Measurements from ENCODE around the gene CAV2.

The CAV2 gene

GRCh38 chr7:116516324-116516723 lies 16.8 kb downstream of the CAV2 start:
- H3K18ac ChIP-seq (ENCODE audit: low read depth in 1 of 2, low read length in 2 of 2): no peak overlapping the region
- H2BK12ac ChIP-seq (ENCODE audit: low read length in 2 of 2): no peak overlapping the region
- no peak overlapping the region for H3K4me2 ChIP-seq (ENCODE audit: low read length, poor library complexity, severe bottlenecking)
- peaks cover 7% of the 10 kb centered on the region for H3K4me1 ChIP-seq (ENCODE audit: control insufficient read depth, insufficient read depth, low read depth, low read length)
- H2AFZ ChIP-seq (ENCODE audit: low read depth, low read length): no peak overlapping the region
- H3K4me3 ChIP-seq (ENCODE audit: insufficient read depth in 1 of 2, low read depth in 1 of 2, low read length in 2 of 2): no peak overlapping the region
- no peaks in the 10 kb centered on the region for H3K9me3 ChIP-seq (ENCODE audit: control insufficient read depth, low read length)
- no peaks in the 10 kb centered on the region for H3K36me3 ChIP-seq (ENCODE audit: control insufficient read depth in 1 of 2, insufficient read depth in 2 of 2, low read depth in 1 of 2, low read length in 2 of 2)
- no peak overlapping the region for H3K4ac ChIP-seq (ENCODE audit: low read depth in 1 of 2, low read length in 2 of 2)
- no peak for DNase-seq
- H3K79me1 ChIP-seq (replicated peaks; ENCODE audit: low read length, poor library complexity, severe bottlenecking): no peaks in the 10 kb centered on the region
- H2BK15ac ChIP-seq (ENCODE audit: low read depth, poor library complexity, severe bottlenecking): no peak overlapping the region
- no peak overlapping the region for H2BK120ac ChIP-seq (ENCODE audit: low read depth, low read length)
- H4K91ac ChIP-seq (ENCODE audit: low read length): no peak overlapping the region
- H3K9ac ChIP-seq (ENCODE audit: low read length): no peak overlapping the region
- H3K27ac ChIP-seq (ENCODE audit: low read length, poor library complexity, severe bottlenecking): no peak overlapping the region
- H2AK5ac ChIP-seq (ENCODE audit: low read length, severe bottlenecking): no peak overlapping the region
- H4K8ac ChIP-seq (ENCODE audit: low read length): no peak overlapping the region
- no peak overlapping the region for H2BK5ac ChIP-seq (ENCODE audit: low read depth, low read length, poor library complexity, severe bottlenecking)
- no peak overlapping the region for H3K23ac ChIP-seq (ENCODE audit: low read length in 2 of 2)
- H3K14ac ChIP-seq (ENCODE audit: low read length in 2 of 2): no peak overlapping the region
- no peaks in the 10 kb centered on the region for H3K27me3 ChIP-seq (ENCODE audit: control insufficient read depth in 1 of 2, insufficient read depth in 1 of 2, low read length in 2 of 2)

GRCh38 chr7:116517626-116518025 lies 18.1 kb downstream of the CAV2 start:
- no peaks in the 10 kb centered on the region for H3K9me3 ChIP-seq (ENCODE audit: control insufficient read depth, low read length)
- no peak overlapping the region for H2BK5ac ChIP-seq (ENCODE audit: low read depth, low read length, poor library complexity, severe bottlenecking)
- no peak overlapping the region for H3K23ac ChIP-seq (ENCODE audit: low read length in 2 of 2)
- no peak overlapping the region for H3K27ac ChIP-seq (ENCODE audit: low read length, poor library complexity, severe bottlenecking)
- no peak overlapping the region for H2BK12ac ChIP-seq (ENCODE audit: low read length in 2 of 2)
- H2AK5ac ChIP-seq (ENCODE audit: low read length, severe bottlenecking): no peak overlapping the region
- no peak overlapping the region for H3K4me3 ChIP-seq (ENCODE audit: insufficient read depth in 1 of 2, low read depth in 1 of 2, low read length in 2 of 2)
- no peak overlapping the region for H3K14ac ChIP-seq (ENCODE audit: low read length in 2 of 2)
- no peak for DNase-seq
- H4K91ac ChIP-seq (ENCODE audit: low read length): no peak overlapping the region
- H3K9ac ChIP-seq (ENCODE audit: low read length): no peak overlapping the region
- H3K4me2 ChIP-seq (ENCODE audit: low read length, poor library complexity, severe bottlenecking): no peak overlapping the region
- H2AFZ ChIP-seq (ENCODE audit: low read depth, low read length): no peak overlapping the region
- 88% methylated on average over 1 of the region's 1 CpG for WGBS
- H3K4me1 ChIP-seq (ENCODE audit: control insufficient read depth, insufficient read depth, low read depth, low read length): peaks cover 3% of the 10 kb centered on the region
- no peaks in the 10 kb centered on the region for H3K79me1 ChIP-seq (replicated peaks; ENCODE audit: low read length, poor library complexity, severe bottlenecking)
- no peak overlapping the region for H2BK15ac ChIP-seq (ENCODE audit: low read depth, poor library complexity, severe bottlenecking)
- no peaks in the 10 kb centered on the region for H3K36me3 ChIP-seq (ENCODE audit: control insufficient read depth in 1 of 2, insufficient read depth in 2 of 2, low read depth in 1 of 2, low read length in 2 of 2)
- H2BK120ac ChIP-seq (ENCODE audit: low read depth, low read length): no peak overlapping the region
- H3K27me3 ChIP-seq (ENCODE audit: control insufficient read depth in 1 of 2, insufficient read depth in 1 of 2, low read length in 2 of 2): no peaks in the 10 kb centered on the region
- H3K4ac ChIP-seq (ENCODE audit: low read depth in 1 of 2, low read length in 2 of 2): no peak overlapping the region
- no peak overlapping the region for H4K8ac ChIP-seq (ENCODE audit: low read length)
- H3K18ac ChIP-seq (ENCODE audit: low read depth in 1 of 2, low read length in 2 of 2): no peak overlapping the region

- Histone ChIP-seq H4K91ac (ENCODE audit: low read length) (no peak overlapping the region), H3K9ac (ENCODE audit: low read length) (no peak overlapping the region), H3K14ac (ENCODE audit: low read length in 2 of 2) (no peak overlapping the region), H3K4me1 (ENCODE audit: control insufficient read depth, insufficient read depth, low read depth, low read length) (peaks cover 3% of the 10 kb centered on the region), H2BK5ac (ENCODE audit: low read depth, low read length, poor library complexity, severe bottlenecking) (no peak overlapping the region), H3K4me3 (ENCODE audit: insufficient read depth in 1 of 2, low read depth in 1 of 2, low read length in 2 of 2) (no peak overlapping the region), H3K4ac (ENCODE audit: low read depth in 1 of 2, low read length in 2 of 2) (no peak overlapping the region), H2AFZ (ENCODE audit: low read depth, low read length) (no peak overlapping the region), H2BK120ac (ENCODE audit: low read depth, low read length) (no peak overlapping the region), H3K18ac (ENCODE audit: low read depth in 1 of 2, low read length in 2 of 2) (no peak overlapping the region), H3K4me2 (ENCODE audit: low read length, poor library complexity, severe bottlenecking) (no peak overlapping the region), H3K27ac (ENCODE audit: low read length, poor library complexity, severe bottlenecking) (no peak overlapping the region), H2BK15ac (ENCODE audit: low read depth, poor library complexity, severe bottlenecking) (no peak overlapping the region), H3K27me3 (ENCODE audit: control insufficient read depth in 1 of 2, insufficient read depth in 1 of 2, low read length in 2 of 2) (no peaks in the 10 kb centered on the region), H3K36me3 (ENCODE audit: control insufficient read depth in 1 of 2, insufficient read depth in 2 of 2, low read depth in 1 of 2, low read length in 2 of 2) (no peaks in the 10 kb centered on the region), H3K79me1 (replicated peaks; ENCODE audit: low read length, poor library complexity, severe bottlenecking) (no peaks in the 10 kb centered on the region), H4K8ac (ENCODE audit: low read length) (no peak overlapping the region), H2BK12ac (ENCODE audit: low read length in 2 of 2) (no peak overlapping the region), H2AK5ac (ENCODE audit: low read length, severe bottlenecking) (no peak overlapping the region), H3K23ac (ENCODE audit: low read length in 2 of 2) (no peak overlapping the region), H3K9me3 (ENCODE audit: control insufficient read depth, low read length) (no peaks in the 10 kb centered on the region)
- no peak for DNase-seq
Measured at GRCh38 chr7:116518961-116519360, 19.4 kb downstream of the CAV2 start.

- Histone ChIP-seq H3K9ac (ENCODE audit: low read length) (no peak overlapping the region), H2BK12ac (ENCODE audit: low read length in 2 of 2) (peak overlapping the region in 1 of 2 experiments; percentile 77), H3K23ac (ENCODE audit: low read length in 2 of 2) (no peak overlapping the region), H4K91ac (ENCODE audit: low read length) (no peak overlapping the region), H4K8ac (ENCODE audit: low read length) (no peak overlapping the region), H3K27ac (ENCODE audit: low read length, poor library complexity, severe bottlenecking) (peak overlapping the region; percentile 96), H3K36me3 (ENCODE audit: control insufficient read depth in 1 of 2, insufficient read depth in 2 of 2, low read depth in 1 of 2, low read length in 2 of 2) (no peaks in the 10 kb centered on the region), H2BK5ac (ENCODE audit: low read depth, low read length, poor library complexity, severe bottlenecking) (no peak overlapping the region), H3K27me3 (ENCODE audit: control insufficient read depth in 1 of 2, insufficient read depth in 1 of 2, low read length in 2 of 2) (no peaks in the 10 kb centered on the region), H2BK15ac (ENCODE audit: low read depth, poor library complexity, severe bottlenecking) (no peak overlapping the region), H3K79me1 (replicated peaks; ENCODE audit: low read length, poor library complexity, severe bottlenecking) (no peaks in the 10 kb centered on the region), H3K18ac (ENCODE audit: low read depth in 1 of 2, low read length in 2 of 2) (peak overlapping the region in 1 of 2 experiments; percentile 76), H3K14ac (ENCODE audit: low read length in 2 of 2) (no peak overlapping the region), H3K4me3 (ENCODE audit: insufficient read depth in 1 of 2, low read depth in 1 of 2, low read length in 2 of 2) (no peak overlapping the region), H2AFZ (ENCODE audit: low read depth, low read length) (no peak overlapping the region), H3K9me3 (ENCODE audit: control insufficient read depth, low read length) (no peaks in the 10 kb centered on the region), H3K4me2 (ENCODE audit: low read length, poor library complexity, severe bottlenecking) (no peak overlapping the region), H2AK5ac (ENCODE audit: low read length, severe bottlenecking) (peak overlapping the region; percentile 90), H2BK120ac (ENCODE audit: low read depth, low read length) (no peak overlapping the region), H3K4me1 (ENCODE audit: control insufficient read depth, insufficient read depth, low read depth, low read length) (peaks cover 5% of the 10 kb centered on the region), H3K4ac (ENCODE audit: low read depth in 1 of 2, low read length in 2 of 2) (peak overlapping the region in 1 of 2 experiments; percentile 7)
- peak; percentile 60 for DNase-seq
- 90% methylated on average over 1 of the region's 6 CpGs for WGBS
Measured at GRCh38 chr7:116521046-116521664, 21.6 kb downstream of the CAV2 start.
